Heart left ventricle (tissue), 16 donors: ENCODE results near the gene MDK. TPM values are rescaled to one million over a fixed set of nuclear protein-coding genes. Genes with fewer than 3 reads are reported as not detected.

Experiments used
- ATAC-seq, 4 donors: fragments of 200-7000 bp; cut with Tn5 transposase; one replicate each; pipeline ENCODE4 v1.9.1; 2020 to 2022; ENCODE audit warnings: moderate library complexity in 4 of 4, mild to moderate bottlenecking in 3 of 4, moderate number of reproducible peaks in 1 of 4
- DNase-seq, 5 donors: peaks; one replicate each; pipeline ENCODE4 v3.0.0-alpha.2; 2020
- H3K27ac ChIP-seq, 12 donors: fragments of 200-600 bp; sonication (generic) in 4 of 12; one replicate each; pipeline versions ENCODE4 v1.5.0 to v1.8.0; 2016 to 2022; ENCODE audit warnings: mild to moderate bottlenecking in 2 of 12
- H3K27me3 ChIP-seq, 9 donors: fragments of 200-600 bp; sonication (generic) in 2 of 9; one replicate each; pipeline versions ENCODE4 v1.5.1 to v1.8.0; 2016 to 2022; ENCODE audit warnings: mild to moderate bottlenecking in 3 of 9
- H3K36me3 ChIP-seq, 9 donors: fragments of 200-600 bp; sonication (generic) in 2 of 9; one replicate each; pipeline versions ENCODE4 v1.5.0 to v1.8.0; 2018 to 2022; ENCODE audit warnings: mild to moderate bottlenecking in 2 of 9
- H3K4me1 ChIP-seq, 12 donors: fragments of 200-600 bp; sonication (generic) in 4 of 12; one replicate each; pipeline versions ENCODE4 v1.5.0 to v1.8.0; 2016 to 2022; ENCODE audit warnings: mild to moderate bottlenecking in 3 of 12
- H3K4me3 ChIP-seq, 12 donors: fragments of 200-600 bp; sonication (generic) in 4 of 12; one replicate each; pipeline versions ENCODE4 v1.5.0 to v1.8.0; 2017 to 2022; ENCODE audit warnings: mild to moderate bottlenecking in 9 of 12, moderate library complexity in 4 of 12
- H3K9me3 ChIP-seq, 12 donors: fragments of 200-600 bp; sonication (generic) in 4 of 12; one replicate each; pipeline versions ENCODE4 v1.5.0 to v1.8.0; 2016 to 2022; ENCODE audit warnings: mild to moderate bottlenecking in 1 of 12
- POLR2A ChIP-seq, 2 donors: fragments of 450-650 bp; IDR thresholded peaks; one replicate each; pipeline ENCODE4 v1.6.1; 2017; ENCODE audit warnings: antibody characterized with exemption in 2 of 2, mild to moderate bottlenecking in 2 of 2, moderate library complexity in 2 of 2
- WGBS, 4 donors: extraction: QIAGEN DNeasy Blood & Tissue Kit in 2 of 4; methylation state at CpG; one replicate each; pipeline versions ENCODE4 v1.1.5 to v1.1.7; 2013 to 2018; 5-methylcytosine and 5-hydroxymethylcytosine counted together
- intact Hi-C, 10 donors: fragments of 100-400 bp; cut with DNase I; formaldehyde crosslinking; loops; one replicate each; pipeline versions ENCODE4 v1.11.1 to v1.14.2; 2022
- polyA plus RNA-seq, 2 donors: library from polyadenylated mRNA; stranded (reverse); fragments of 200-250 nt; gene quantifications; one replicate each; pipeline ENCODE4 v1.2.3, GENCODE V29; 2013
- total RNA-seq, 9 donors: library from RNA; depleted of rRNA in 2 of 9; stranded (reverse); fragments of >200 nt in 2 of 9; fragmentation: NEBNext Ultra II Directional in 3 of 9; extraction: Animal tissue kit (Norgen Biotek cat#: 25700) in 3 of 9; gene quantifications; one replicate each; pipeline versions ENCODE4 v1.1.0 to v1.2.4, GENCODE V29; 2016 to 2023
- TF ChIP-seq, protein P1 (sequence below), 12 donors: fragments of 200-600 bp; sonication (generic) in 4 of 12; IDR thresholded peaks; one replicate each; pipeline versions ENCODE4 v1.5.0 to v1.8.0; 2018 to 2022; ENCODE audit warnings: antibody characterized with exemption in 12 of 12, mild to moderate bottlenecking in 5 of 12
- donor health status: ischemic (EF 13 %, LVEDD 7.1; RV severe dilation, severe dysfunction).
- donor health status: healthy with polysubstance abuse.
- donor health status: DM: no; HTN: yes; CAD: no.
- donor health status: DM: no; HTN: no; CAD: no.
- donor health status: ischemic (EF 25% LVEDD 6.9; RV normal size, moderate dysfunction).
- donor health status: ischemic (EF 25% LVEDD 5.7; RV mildly dilated, moderate dysfunction).
- donor health status: healthy.
- donor health status: DM: yes; HTN: yes; CAD: no.
- donor health status: ischemic (EF 35%, LVEDD 5.7; RV mildly dilated, moderate dysfunction).
- donor health status: nonischemic (EF 11% LVEDD 7.7; RV severe dilation, severe dysfunction).
- donor health status: DM: yes; HTN: yes; CAD: no.
- donor health status: PGD.
- donor health status: ischemic (EF 29% LVEDD 5.4; RV normal size, mild dysfunction).
- donor health status: nonischemic (EF 23%, LVEDD 6.1; RV moderate dilation, normal function).

MDK gene
- total and polyA plus RNA-seq, 11 donors = 1.9 to 26.5 (median 5.4) TPM

DNA sequence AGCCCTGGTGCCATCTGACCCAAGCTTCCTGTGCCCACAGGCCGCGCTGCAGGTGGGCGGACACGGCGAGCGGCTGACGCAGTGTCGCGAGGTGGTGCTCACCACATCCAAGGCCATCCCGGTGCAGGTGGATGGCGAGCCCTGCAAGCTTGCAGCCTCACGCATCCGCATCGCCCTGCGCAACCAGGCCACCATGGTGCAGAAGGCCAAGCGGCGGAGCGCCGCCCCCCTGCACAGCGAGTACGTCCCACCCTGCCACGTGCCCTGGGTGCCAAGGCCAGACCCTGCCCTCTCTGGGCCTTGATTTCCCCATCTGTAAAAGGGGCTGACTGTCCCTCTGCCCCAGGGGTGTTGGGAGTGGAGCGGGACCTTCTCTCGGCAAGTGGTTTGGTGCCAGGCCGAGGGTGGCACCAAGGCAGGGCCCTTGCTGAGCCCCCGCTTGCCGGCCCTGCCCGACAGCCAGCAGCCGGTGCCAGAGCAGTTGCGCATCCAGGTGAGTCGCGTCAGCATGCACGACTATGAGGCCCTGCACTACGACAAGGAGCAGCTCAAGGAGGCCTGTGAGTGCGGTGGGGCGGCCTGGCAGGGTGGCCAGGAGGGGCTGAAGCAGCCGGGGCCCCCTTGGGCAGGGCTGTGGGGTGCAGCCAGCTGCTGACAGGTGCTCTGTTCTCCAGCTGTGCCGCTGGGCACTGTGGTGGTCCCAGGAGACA is 5.9 kb upstream of the MDK start:
- Histone ChIP-seq H3K36me3 (peaks cover 0 to 77% (median 70%) of the 10 kb centered on the region in 9 donors), H3K4me3 (no peak overlapping the region), H3K27me3 (no peaks in the 10 kb centered on the region), H3K27ac (no peak overlapping the region), H3K4me1 (peaks cover 0 to 10% (median 2%) of the 10 kb centered on the region in 12 donors), H3K9me3 (no peaks in the 10 kb centered on the region)
- ATAC-seq (no peak), DNase-seq (peak in 1 of 5 donors; percentile 23)
- intact Hi-C loops = no loop called here
- 93 to 98% (median 96%) methylated on average over 18 to 38 of the region's 38 CpGs for WGBS, 4 donors
- no peak for TF ChIP-seq POLR2A (IDR thresholded peaks at IDR 0.05)
- TF ChIP-seq, protein P1, sequence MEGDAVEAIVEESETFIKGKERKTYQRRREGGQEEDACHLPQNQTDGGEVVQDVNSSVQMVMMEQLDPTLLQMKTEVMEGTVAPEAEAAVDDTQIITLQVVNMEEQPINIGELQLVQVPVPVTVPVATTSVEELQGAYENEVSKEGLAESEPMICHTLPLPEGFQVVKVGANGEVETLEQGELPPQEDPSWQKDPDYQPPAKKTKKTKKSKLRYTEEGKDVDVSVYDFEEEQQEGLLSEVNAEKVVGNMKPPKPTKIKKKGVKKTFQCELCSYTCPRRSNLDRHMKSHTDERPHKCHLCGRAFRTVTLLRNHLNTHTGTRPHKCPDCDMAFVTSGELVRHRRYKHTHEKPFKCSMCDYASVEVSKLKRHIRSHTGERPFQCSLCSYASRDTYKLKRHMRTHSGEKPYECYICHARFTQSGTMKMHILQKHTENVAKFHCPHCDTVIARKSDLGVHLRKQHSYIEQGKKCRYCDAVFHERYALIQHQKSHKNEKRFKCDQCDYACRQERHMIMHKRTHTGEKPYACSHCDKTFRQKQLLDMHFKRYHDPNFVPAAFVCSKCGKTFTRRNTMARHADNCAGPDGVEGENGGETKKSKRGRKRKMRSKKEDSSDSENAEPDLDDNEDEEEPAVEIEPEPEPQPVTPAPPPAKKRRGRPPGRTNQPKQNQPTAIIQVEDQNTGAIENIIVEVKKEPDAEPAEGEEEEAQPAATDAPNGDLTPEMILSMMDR (IDR thresholded peaks at IDR 0.05) = no peak

DNA sequence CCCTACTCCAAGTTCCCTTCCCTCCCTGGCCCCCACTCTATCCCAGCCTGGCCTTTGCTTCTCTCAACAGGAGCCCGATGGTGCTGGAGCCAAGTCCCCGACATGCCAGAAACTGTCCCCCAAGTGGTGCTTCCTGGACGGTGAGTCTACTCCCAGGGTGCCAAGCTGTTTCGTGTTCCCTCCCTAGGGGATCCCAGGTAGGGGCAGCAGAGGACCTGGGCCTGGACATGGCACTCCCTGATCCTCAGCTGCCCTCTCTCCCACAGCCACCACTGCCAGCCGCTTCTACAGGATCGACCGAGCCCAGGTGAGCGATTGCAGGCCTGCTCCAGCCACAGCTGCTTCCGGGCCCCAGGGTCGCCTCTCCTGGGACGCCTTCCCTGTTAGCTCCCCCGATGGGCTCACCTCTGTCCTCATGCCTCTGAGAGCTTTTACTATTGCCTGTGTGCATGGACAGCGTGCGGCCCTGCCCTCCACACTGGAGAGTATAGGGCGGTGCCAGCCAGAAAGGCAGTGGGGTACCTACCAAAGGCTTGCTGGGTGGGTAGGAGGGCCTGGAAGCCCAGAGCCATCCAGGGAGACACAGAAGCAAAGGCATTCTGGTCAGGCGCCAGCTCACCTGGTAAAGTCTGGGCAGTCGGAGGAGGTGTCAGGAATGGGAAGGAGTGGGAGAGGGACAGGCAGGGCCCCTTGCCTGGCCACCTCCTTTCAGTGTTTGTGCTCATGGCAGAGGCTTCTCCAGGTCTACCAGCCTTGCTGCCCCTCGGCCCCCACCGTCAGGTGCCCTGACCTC is 5.0 kb upstream of the MDK start:
- peaks cover 0 to 68% (median 61%) of the 10 kb centered on the region in 9 donors for H3K36me3 ChIP-seq
- DNase-seq (peak in 1 of 5 donors; percentile 23), ATAC-seq (no peak)
- WGBS, 4 donors = 89 to 90% (median 89%) methylated on average over 13 to 19 of the region's 19 CpGs
- no peak overlapping the region for H3K4me3 ChIP-seq
- no peaks in the 10 kb centered on the region for H3K9me3 ChIP-seq
- H3K4me1 ChIP-seq = peaks cover 0 to 14% (median 6%) of the 10 kb centered on the region in 12 donors
- intact Hi-C loops = no loop called here
- TF ChIP-seq POLR2A (IDR thresholded peaks at IDR 0.05) = no peak
- TF ChIP-seq, protein P1 (IDR thresholded peaks at IDR 0.05) = no peak
- no peaks in the 10 kb centered on the region for H3K27me3 ChIP-seq
- no peak overlapping the region for H3K27ac ChIP-seq

- TF ChIP-seq, protein P1 (IDR thresholded peaks at IDR 0.05) = no peak
- TF ChIP-seq POLR2A (IDR thresholded peaks at IDR 0.05) = no peak
- H3K4me3 ChIP-seq = no peak overlapping the region
- no peak for DNase-seq
- peaks cover 0 to 6% (median 0%) of the 10 kb centered on the region in 9 donors for H3K27me3 ChIP-seq
- ATAC-seq = no peak
- no peaks in the 10 kb centered on the region for H3K9me3 ChIP-seq
- peaks cover 0 to 60% (median 55%) of the 10 kb centered on the region in 9 donors for H3K36me3 ChIP-seq
- WGBS, 4 donors = 92 to 95% (median 95%) methylated on average over 11 of the region's 11 CpGs
- intact Hi-C loops = no loop called here
- H3K4me1 ChIP-seq = peaks cover 0 to 23% (median 13%) of the 10 kb centered on the region in 12 donors
- no peak overlapping the region for H3K27ac ChIP-seq
These were observed 4.2 kb upstream of the MDK start for GRCh38 chr11:46377290-46377689.

DNA sequence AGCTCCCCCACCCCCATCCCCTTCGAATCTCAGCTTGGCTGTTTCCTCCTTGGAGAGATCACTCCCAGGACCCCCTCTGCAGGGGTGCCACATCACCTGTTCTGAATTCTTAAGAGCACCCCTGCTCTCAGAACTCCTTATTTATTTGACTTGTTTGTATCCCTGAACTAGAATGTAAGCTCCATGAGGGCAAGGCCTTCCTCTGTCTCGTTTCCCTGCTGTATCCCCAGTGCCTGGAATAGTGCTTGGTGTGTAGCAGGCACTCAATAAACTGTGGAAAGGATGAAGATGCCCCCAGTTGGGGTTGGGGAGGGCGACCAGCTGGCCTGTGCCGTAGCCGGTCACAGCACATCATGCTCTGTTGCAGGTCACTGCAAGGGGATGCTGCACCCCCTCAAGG is 3.6 kb upstream of the MDK start:
- H3K9me3 ChIP-seq = no peaks in the 10 kb centered on the region
- H3K36me3 ChIP-seq = peaks cover 0 to 55% (median 49%) of the 10 kb centered on the region in 9 donors
- TF ChIP-seq, protein P1 (IDR thresholded peaks at IDR 0.05) = no peak
- no peak for TF ChIP-seq POLR2A (IDR thresholded peaks at IDR 0.05)
- WGBS, 4 donors = 89 to 96% (median 94%) methylated on average over 5 of the region's 5 CpGs
- no peak overlapping the region for H3K27ac ChIP-seq
- DNase-seq = no peak
- peaks cover 0 to 12% (median 0%) of the 10 kb centered on the region in 9 donors for H3K27me3 ChIP-seq
- H3K4me3 ChIP-seq = no peak overlapping the region
- peaks cover 0 to 28% (median 16%) of the 10 kb centered on the region in 12 donors for H3K4me1 ChIP-seq
- intact Hi-C loops = no loop called here
- no peak for ATAC-seq
